HG03045 (cell line): Measurements from ENCODE around the gene GNG2.

ENCODE experiments used
- ATAC-seq: cut with Tn5 transposase; IDR thresholded peaks from one replicate; pipeline ENCODE4 v1.9.1; 2021; ENCODE audit warnings: mild to moderate bottlenecking, moderate library complexity; ENCODE audit not compliant: unreplicated experiment

Gene GNG2

DNA sequence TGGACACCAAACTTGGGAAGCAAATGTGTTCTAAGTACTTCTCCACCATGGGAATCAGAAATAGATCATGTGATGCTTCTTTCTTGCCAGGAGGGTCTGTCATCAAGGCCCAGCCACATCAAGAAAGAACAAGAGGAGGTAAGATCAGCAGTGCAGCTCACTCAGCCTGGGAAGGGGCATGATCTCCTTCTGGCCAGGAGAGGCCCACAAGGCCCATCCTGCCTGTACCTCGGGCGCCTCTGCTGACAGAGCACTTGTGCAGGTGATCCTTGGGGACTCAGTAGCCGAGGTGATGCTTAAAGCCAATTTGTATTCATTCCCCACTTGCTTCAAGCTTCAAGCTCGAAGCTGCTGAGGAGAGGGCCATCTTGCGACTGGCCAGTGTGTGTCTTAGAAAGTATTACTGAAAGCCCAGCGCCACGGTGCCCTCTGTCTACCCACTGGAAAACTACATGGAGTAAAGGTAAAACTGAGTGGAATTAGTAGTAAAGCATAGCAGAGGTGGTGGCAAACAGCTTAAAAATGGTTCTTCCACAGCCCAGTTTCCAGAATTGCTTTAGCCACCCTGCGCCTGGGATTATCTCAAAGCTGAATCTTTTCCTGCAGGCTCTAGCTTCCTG is 155.1 kb downstream of the GNG2 start:
- ATAC-seq = no peak

DNA sequence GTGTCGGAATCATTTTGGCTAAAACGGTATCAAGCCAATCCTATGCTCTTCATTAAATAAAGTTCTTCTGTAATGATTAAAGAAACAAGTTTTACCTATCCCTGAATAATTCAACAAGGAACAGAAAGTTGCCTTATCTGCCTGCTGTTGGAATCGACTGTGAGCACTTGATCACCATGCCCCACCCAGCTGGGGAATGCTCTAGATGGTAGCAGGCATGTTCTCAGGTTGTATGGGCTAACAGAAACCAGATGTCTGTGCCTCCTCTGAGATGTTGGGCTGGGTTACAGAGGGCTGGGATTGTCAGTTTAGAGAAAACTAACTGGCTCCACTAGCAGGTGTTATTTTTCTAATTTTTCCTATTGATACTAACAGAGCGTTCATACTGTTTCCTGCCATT is 157.8 kb downstream of the GNG2 start:
- ATAC-seq = no peak

DNA sequence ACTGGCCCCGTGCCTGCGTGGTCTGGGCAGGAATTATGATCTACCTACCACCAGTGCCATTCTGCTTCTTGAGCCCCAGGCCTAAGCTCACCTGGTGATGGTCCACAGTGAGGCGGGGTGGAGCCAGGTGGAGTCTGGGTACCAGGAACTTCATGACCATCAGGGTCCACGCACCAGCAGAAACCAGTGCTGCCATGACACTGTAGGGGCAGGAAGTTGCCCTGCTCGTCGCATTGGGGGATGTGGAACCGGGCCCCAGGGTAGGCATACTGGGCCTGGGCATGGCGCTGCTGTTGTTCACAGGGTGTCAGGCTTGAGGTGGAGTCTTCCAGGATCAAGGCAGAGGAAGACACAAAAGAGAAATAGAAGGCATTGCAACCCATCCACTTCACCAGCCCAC is 158.6 kb downstream of the GNG2 start:
- ATAC-seq = no peak
